Endometrial microvascular endothelial cells (primary cell): ENCODE data around the gene NT5DC1. TPM values are rescaled to one million over a fixed set of nuclear protein-coding genes. Genes with fewer than 3 reads are reported as not detected.

Source experiments
- in situ Hi-C: cut with HindIII; loops from 2 replicates; pipeline ENCODE4 v1.10.0; 2017; ENCODE audit warnings: low sequenced_read_pairs, low pct_unique_long_range_greater_than_20kb; ENCODE audit errors: inconsistent ontology term
- total RNA-seq: library from RNA; depleted of rRNA; stranded (reverse); fragments of >200 nt; gene quantifications from one replicate; pipeline ENCODE4 v1.2.3, GENCODE V29; 2015; ENCODE audit errors: inconsistent ontology term

NT5DC1 gene
- total RNA-seq, 1 donor from 2014 or later = 9.7 TPM

DNA sequence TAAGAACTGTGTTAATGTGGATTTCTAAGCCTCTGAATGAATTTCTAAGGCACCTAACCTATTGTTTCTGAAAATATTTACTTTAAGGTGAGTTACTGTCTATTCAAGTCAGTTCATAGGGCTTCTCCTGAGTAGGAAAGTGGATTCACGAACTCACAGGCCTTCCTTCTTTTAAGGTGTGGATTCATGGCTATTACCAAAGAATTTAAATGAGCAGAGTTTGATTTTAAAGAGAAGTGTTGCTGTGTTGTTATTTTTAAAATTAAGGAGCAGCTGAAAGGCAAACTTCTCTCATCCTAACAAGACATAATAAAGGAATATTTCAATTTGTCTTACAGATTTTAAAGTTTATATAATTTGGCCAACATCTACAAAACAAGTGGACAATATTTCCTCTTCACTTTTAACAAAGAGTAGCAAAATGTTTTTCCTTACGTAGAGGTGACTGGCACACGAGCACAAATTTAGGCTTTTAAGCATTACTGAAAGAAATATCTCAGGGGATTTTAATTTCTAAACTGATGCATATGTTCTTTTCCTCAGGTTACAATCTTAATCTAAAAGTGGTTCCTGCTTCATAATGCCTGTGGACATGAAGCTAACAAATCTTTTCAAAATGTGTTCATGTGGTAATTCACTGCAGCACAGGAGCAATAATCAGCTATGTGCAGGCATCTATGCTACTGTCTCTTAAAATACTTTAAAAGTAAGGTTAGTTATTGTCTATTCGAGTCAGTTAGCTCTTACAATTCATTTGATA, 153.8 kb downstream of the NT5DC1 start:
- in situ Hi-C loops = no loop called here

- in situ Hi-C loops = no loop called here
Observed at GRCh38 chr6:116255246-116255800, 154.7 kb downstream of the NT5DC1 start.

DNA sequence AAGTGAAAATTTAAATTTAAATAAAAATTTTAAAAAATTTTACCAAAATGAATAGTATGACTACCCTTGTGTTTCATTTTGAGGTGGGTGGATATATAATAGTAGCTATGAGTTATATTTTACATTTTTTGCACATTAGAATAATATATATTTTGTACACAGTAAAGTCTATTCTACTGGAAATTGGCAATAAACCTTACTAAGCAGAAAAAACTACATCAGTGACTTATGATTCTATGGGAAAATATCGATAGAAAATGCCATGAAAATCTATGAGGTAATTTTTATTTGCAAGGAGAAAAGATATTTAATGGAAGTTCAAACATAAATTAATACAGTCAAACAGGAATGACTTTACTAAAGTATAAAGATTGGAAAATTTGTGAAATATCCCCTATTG, 156.0 kb downstream of the NT5DC1 start:
- in situ Hi-C loops = no loop called here

GRCh38 chr6:116258520-116258919, 157.9 kb downstream of the NT5DC1 start:
- in situ Hi-C loops = no loop called here

GRCh38 chr6:116263353-116263752, 162.7 kb downstream of the NT5DC1 start:
- in situ Hi-C loops = no loop called here

DNA sequence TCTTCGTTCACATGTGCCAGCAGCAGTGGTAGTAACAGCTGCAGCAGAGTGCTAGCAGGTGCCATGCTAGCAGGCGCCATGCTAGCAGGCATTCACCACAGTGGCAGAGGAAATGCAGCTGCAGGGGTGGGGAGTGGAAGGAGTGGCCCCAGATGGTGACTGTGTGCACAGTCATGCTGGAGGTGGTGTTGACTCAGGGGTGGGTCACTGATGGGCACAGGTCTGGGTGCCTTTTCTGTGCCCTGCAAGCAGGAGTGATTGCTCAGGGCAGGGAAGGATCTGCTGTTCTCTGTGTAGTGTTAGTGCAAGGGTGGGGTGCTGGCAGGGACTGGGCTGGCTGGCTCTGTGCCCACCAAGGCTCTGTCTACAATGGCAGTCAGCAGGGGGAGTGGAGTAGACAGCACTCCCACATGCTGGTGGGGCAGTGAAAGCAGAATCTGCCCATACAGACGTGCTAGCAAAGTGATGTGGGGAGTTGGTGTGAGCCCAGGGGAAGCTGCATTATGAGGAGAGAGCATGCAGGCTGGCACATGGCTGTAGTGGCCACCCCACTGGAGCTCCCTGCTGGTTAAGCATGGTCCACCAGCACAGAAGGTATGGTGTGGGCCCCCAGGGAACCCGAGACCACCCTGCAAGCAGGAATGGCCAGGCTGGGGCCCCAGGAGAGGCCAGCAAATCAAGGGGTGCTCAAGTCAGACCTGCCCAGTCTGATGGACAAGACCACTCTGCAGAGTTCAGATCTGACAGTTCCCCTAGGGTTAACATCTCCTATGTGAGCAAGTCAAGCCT, 164.6 kb downstream of the NT5DC1 start:
- in situ Hi-C loops = no loop called here

DNA sequence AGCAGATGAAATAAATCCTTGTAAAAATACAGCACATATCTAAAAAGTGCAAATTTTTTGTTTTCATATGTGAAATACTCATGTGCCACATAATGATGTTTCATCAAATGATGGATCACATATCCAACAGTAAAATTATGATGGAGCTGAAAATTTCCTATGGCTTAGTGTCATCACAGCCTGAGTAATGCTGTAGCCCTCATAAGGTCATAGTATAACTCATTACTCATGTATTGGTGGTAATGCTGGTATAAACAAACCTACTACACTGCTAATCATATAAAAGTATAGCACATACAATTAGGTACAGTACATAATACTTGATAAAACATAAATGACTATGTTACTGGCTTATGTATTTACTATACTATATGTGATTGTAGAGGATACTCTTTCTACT, 166.2 kb downstream of the NT5DC1 start:
- in situ Hi-C loops = no loop called here

DNA sequence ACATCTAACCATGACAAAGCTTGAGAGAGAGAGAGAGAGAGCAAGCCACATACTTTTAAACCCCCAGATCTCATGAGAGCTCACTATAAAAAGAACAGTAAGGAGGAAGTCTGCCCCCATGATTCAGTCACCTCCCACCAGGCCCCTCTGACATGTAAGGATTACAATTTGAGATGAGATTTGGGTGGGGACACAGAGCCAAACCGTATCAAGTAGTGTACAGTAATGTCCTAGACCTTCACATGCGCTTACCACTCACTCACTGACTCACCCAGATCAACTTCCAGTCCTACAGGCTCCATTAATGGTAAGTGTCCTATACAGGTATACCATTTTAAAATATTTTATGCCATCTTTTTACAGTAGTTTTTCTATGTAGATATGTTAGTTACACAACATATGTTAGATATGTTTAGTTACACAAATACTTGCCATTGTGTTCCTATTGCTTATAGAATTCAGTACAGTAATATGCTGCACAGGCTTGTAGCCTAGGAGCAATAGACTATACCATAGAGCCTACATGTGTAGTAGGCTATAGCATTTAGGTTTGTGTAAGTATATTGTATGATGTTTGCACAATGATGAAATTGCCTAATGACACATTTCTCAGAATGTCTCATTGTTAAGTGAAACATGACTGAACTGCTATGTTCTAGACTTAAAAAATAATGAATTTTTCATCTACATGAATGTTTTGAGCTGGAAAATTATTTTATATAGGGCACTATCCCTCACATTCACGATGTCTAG, 167.4 kb downstream of the NT5DC1 start:
- in situ Hi-C loops = no loop called here

GRCh38 chr6:116268589-116269293, 168.1 kb downstream of the NT5DC1 start:
- in situ Hi-C loops = no loop called here

DNA sequence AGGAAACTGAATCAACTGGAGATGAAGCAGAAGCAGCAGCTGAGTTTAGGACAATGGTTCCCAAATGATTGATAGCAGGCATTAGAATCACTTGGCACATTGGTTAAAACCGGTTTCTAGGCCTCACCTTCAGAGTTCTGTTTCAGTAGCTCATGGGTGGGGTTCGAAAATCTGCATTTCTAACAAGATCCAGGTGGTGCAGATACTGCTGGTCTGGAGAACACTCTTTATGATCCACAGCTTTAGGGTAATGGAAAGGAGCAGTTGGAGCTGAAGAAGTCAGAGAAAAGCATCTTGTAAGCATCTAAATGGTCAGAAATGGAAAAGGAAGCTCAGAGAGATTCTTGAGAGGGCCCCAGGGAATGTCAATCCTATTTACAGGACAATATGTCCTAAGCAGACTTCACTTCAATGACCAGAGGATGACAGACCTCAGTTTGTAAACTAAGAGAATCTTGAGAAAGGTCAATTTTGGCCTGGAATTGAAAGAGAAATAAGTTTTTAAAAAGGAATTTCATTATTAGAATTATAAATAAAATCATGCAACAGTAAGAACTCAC, 170.6 kb downstream of the NT5DC1 start:
- in situ Hi-C loops = no loop called here

DNA sequence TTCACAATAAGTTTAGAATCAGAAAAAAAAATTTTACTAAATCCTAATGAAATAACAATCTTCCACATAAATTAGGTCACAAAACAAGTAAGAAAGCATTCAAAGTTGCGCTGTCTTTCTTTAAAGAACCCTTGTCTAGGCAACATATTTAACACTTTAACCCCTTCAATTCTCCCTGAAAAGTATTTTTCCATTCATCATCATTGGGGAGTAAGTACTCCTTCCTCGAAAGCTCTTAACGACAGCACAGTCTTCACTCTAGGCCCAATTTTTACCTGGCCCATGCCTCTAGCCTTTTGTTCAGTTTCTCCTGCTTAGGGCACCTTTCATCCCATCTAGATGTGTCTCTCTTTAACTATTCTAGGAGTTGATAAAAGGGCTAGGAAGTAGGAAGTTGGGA, 176.5 kb downstream of the NT5DC1 start:
- in situ Hi-C loops = no loop called here

DNA sequence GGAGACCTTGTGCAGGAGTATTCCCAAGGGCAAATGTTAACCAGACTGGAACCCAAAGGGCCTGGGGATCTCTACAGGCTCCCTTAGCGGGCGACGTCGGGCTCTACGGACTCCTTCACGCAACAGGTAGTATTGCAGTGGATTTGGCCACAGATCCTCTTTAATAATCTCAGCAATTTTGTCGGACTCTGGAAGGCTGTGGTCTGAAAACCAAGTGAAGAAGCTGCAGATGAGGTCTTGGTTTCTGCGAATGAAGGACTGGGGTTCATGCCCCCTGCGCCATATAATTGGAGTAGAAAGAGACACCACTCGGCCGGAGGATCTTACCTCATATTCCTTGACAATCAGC, 177.8 kb downstream of the NT5DC1 start:
- in situ Hi-C loops = no loop called here

- in situ Hi-C loops = no loop called here
Observed at GRCh38 chr6:116278854-116279231, 178.2 kb downstream of the NT5DC1 start.

DNA sequence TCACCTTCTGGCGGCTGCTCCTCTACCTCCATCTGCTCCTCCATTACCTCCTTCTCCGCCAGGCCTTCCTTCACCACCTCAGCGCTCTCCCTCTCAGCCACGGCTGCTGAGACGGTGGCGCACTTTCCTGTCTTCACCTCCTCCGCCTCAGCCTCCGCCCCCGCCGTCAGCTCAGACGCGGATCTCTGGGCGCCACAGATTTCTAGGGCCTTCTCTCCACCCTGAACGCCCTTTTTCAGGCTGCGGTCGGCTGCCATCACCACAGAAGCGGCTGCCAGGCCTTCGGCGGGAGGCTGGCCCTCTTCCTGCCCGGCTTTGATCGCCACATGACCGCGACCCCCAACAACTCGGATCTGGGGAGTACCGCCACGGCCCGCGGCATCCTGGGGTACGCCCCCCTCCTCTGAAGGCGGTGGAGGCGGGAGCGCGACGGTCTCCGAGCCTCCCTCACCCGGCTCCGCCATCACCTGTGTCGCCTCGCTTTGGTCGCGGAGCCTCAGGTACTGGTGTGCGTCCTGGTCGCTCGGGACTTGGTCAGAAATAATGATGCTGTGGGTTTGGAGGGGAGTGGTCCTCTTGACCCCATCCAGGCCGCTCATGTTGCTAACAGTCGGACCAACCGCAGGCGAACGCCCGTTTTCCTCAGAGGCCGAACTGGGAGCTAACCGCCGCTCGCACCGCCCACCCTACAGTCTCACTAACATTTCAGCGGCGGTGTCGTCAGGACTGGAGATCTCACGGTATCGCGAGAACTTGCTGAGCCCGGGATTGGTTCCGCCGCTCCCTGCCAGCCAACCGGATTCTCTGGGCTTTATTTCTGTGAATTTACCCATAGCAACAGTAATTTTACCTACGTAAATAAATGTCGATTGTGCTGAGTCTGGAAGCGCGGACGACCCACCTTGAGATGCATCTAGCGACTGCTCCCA, 178.8 kb downstream of the NT5DC1 start, which contains the start of gene TSPYL1:
TSS of gene TSPYL1 (minus strand) at position 699 of the 929 bp plus-strand sequence. CDS start at position 599, 100 bp downstream.
- in situ Hi-C loops = no loop called here

DNA sequence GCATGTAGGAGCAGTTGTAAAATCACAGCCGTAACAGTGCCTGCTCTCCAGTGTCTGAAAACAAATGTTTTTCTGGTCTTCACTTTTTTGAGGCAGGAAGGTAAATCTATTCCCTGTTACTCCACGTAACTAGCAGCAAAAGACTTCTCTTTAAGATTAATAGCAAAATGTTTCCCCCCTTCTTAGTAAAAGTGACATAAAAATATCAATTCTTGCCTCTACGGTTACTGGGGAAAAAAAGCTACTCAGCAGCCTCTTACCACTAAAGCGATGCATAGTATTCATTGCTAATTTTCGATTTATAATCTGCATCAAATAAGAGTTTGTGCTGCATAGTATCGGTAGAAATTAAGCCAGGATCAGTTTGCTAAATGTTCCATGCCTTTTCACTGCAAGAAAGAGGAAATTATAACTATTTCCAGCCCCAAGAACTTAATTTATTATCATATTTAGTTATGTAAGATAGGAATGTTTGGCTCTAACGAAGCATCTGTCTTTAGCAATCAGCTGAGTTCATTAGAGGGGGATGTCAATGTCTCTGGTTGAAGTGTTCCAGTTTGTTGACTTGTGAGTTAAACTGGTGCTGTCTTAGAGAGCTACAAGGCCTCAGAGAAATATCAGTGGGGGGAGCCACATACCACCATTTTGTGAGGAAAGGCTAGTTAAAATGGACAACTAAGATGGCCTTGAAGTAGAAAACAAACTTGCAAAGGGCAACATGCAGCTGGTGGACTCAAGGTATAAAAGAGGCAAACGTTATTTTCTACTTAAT, 179.7 kb downstream of the NT5DC1 start:
- in situ Hi-C loops = no loop called here

DNA sequence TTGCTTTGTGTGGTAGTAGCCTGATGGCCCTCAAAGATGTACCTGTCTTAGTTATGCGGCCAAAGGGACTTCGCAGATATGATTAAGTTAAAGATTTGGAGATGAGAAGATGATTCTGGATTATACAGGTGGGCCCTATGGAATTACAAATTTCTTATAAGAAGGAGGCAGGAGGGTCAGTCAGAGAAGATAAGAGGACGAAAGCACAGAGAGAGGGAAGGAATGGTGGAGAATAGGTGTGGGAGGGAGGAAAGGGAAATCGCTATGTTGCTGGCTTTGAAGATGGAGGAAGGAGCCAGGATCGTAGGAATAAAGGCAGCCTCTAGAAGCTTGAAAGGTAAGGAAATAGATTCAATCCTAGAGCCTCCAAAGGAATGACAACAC, 180.3 kb downstream of the NT5DC1 start:
- in situ Hi-C loops = no loop called here

GRCh38 chr6:116282698-116283097, 182.0 kb downstream of the NT5DC1 start:
- in situ Hi-C loops = no loop called here
